Renal cortical epithelial cell (primary cell): Measurements from ENCODE around the gene ZNF618. TPM values are rescaled to one million over a fixed set of nuclear protein-coding genes. Genes with fewer than 3 reads are reported as not detected.

Experiments
- DNase-seq: peaks from one replicate; pipeline ENCODE4 v3.0.0-alpha.2; 2011; ENCODE audit warnings: low read depth
- total RNA-seq: library from RNA; depleted of rRNA; stranded (reverse); fragments of >200 nt; gene quantifications from 2 replicates; pipeline ENCODE4 v1.2.3, GENCODE V29; 2014

The ZNF618 gene
- total RNA-seq, 1 donor from 2014 or later, result 30.6 TPM

- no peak for DNase-seq
Measured at GRCh38 chr9:113885183-113886025, 9.3 kb downstream of the ZNF618 start.

- no peak for DNase-seq
Measured at GRCh38 chr9:113886026-113886369, 9.9 kb downstream of the ZNF618 start.

GRCh38 chr9:113886466-113886865 lies 10.4 kb downstream of the ZNF618 start:
- DNase-seq, result no peak

GRCh38 chr9:113886933-113887332 lies 10.8 kb downstream of the ZNF618 start:
- peak; percentile 36 for DNase-seq

GRCh38 chr9:113887436-113887835 lies 11.3 kb downstream of the ZNF618 start:
- DNase-seq, result no peak

- DNase-seq, result no peak
Measured at GRCh38 chr9:113888336-113888735, 12.2 kb downstream of the ZNF618 start.

GRCh38 chr9:113888976-113889375 lies 12.9 kb downstream of the ZNF618 start:
- no peak for DNase-seq

GRCh38 chr9:113890704-113891103 lies 14.6 kb downstream of the ZNF618 start:
- DNase-seq, result no peak

GRCh38 chr9:113892861-113893491 lies 16.9 kb downstream of the ZNF618 start:
- no peak for DNase-seq

GRCh38 chr9:113894166-113894565 lies 18.1 kb downstream of the ZNF618 start:
- DNase-seq, result no peak

GRCh38 chr9:113895526-113895925 lies 19.4 kb downstream of the ZNF618 start:
- DNase-seq, result no peak

GRCh38 chr9:113896713-113897112 lies 20.6 kb downstream of the ZNF618 start:
- no peak for DNase-seq

- no peak for DNase-seq
Measured at GRCh38 chr9:113898151-113898550, 22.0 kb downstream of the ZNF618 start.

- DNase-seq, result peak; percentile 80
Measured at GRCh38 chr9:113898596-113898995, 22.5 kb downstream of the ZNF618 start.

GRCh38 chr9:113899205-113899604 lies 23.1 kb downstream of the ZNF618 start:
- no peak for DNase-seq

GRCh38 chr9:113901221-113901688 lies 25.1 kb downstream of the ZNF618 start:
- DNase-seq, result no peak

- DNase-seq, result no peak
Measured at GRCh38 chr9:113903514-113904077, 27.5 kb downstream of the ZNF618 start.

- peak; percentile 26 for DNase-seq
Measured at GRCh38 chr9:113906411-113907110, 30.5 kb downstream of the ZNF618 start.

GRCh38 chr9:113907282-113907681 lies 31.2 kb downstream of the ZNF618 start:
- DNase-seq, result peak; percentile 74

GRCh38 chr9:113909421-113909820 lies 33.3 kb downstream of the ZNF618 start:
- no peak for DNase-seq

- DNase-seq, result no peak
Measured at GRCh38 chr9:113910036-113910639, 34.0 kb downstream of the ZNF618 start.
